ENCODE measurements around the gene GPANK1. TPM values are rescaled to one million over a fixed set of nuclear protein-coding genes. Genes with fewer than 3 reads are reported as not detected.

GPANK1 gene
- total and polyA plus RNA-seq, 2 donors (not counting 1 experiment from before 2014, with no cell fraction given) = 22.6 to 24.3 TPM

DNA sequence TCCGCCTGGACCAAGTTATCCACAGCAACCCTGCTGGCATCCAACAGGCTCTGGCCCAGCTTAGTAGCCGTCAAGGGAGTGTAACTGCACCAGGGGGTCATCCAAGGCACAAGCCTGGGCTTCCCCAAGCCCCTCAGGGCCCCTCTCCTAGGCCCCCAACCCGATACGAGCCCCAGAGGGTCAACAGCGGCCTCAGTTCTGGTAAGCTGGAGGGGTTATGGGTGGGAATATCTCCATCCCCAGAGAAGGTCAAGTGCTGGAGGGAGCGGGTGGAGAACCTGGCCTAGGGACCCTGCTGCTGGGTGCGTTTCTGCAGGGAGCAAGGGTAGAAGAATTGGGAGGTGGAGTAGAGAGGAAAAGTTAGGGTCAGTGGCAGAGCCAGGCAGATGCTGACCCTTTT is 31.4 kb downstream of the GPANK1 start:
- Histone ChIP-seq H3K4me1 (ENCODE audit: control insufficient read depth in 2 of 2, insufficient read depth in 2 of 2, low read length in 2 of 2) (no peaks in the 10 kb centered on the region), H3K9ac (ENCODE audit: low read length) (no peak overlapping the region), H2AFZ (ENCODE audit: insufficient read depth, low read depth, low read length, poor library complexity, severe bottlenecking) (no peak overlapping the region), H3K4me3 (ENCODE audit: control extremely low read depth in 1 of 5, extremely low read depth in 1 of 5, insufficient read depth in 1 of 5, low read depth in 2 of 5, low read length in 4 of 5) (no peak overlapping the region), H3K27me3 (replicated peaks in 1 of 4; ENCODE audit: control extremely low read depth in 1 of 4, control insufficient read depth in 3 of 4, insufficient read depth in 4 of 4, low read length in 3 of 4) (no peaks in the 10 kb centered on the region), H3K27ac (ENCODE audit: low read length in 2 of 2) (no peak overlapping the region), H3K79me2 (ENCODE audit: control insufficient read depth, insufficient read depth, low read length) (peaks cover 6% of the 10 kb centered on the region), H3K4me2 (replicated peaks; ENCODE audit: low read depth, low read length, poor library complexity, severe bottlenecking) (no peak overlapping the region), H3K36me3 (replicated peaks in 1 of 2; ENCODE audit: control extremely low read depth in 1 of 2, control insufficient read depth in 1 of 2, extremely low read depth in 1 of 2, insufficient read depth in 2 of 2, low read length in 1 of 2) (peaks cover 7 to 84% of the 10 kb centered on the region in 2 experiments), H3K9me3 (ENCODE audit: control extremely low read depth in 1 of 3, control insufficient read depth in 2 of 3, insufficient read depth in 1 of 3, low read length in 2 of 3) (no peaks in the 10 kb centered on the region), H4K20me1 (ENCODE audit: control insufficient read depth, insufficient read depth, low read length, poor library complexity, severe bottlenecking) (peaks cover 39% of the 10 kb centered on the region)
- Mint-ChIP-seq H3K4me3 (no peak overlapping the region), H3K4me1 (no peaks in the 10 kb centered on the region), H3K27me3 (no peaks in the 10 kb centered on the region), H3K9me3 (ENCODE audit: insufficient read depth) (no peaks in the 10 kb centered on the region), H3K27ac (no peak overlapping the region)
- DNase-seq (no peak), ATAC-seq (ENCODE audit: low read depth) (no peak)
- no peak for TF ChIP-seq EZH2 (IDR thresholded peaks at IDR 0.05; ENCODE audit: borderline replicate concordance, insufficient read depth, low read depth, low read length, poor library complexity, severe bottlenecking)
- TF ChIP-seq, protein P1, sequence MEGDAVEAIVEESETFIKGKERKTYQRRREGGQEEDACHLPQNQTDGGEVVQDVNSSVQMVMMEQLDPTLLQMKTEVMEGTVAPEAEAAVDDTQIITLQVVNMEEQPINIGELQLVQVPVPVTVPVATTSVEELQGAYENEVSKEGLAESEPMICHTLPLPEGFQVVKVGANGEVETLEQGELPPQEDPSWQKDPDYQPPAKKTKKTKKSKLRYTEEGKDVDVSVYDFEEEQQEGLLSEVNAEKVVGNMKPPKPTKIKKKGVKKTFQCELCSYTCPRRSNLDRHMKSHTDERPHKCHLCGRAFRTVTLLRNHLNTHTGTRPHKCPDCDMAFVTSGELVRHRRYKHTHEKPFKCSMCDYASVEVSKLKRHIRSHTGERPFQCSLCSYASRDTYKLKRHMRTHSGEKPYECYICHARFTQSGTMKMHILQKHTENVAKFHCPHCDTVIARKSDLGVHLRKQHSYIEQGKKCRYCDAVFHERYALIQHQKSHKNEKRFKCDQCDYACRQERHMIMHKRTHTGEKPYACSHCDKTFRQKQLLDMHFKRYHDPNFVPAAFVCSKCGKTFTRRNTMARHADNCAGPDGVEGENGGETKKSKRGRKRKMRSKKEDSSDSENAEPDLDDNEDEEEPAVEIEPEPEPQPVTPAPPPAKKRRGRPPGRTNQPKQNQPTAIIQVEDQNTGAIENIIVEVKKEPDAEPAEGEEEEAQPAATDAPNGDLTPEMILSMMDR (IDR thresholded peaks at IDR 0.05) = no peak
- intact Hi-C loops (cut with micrococcal nuclease) = no loop called here
- 100% methylated on average over 3 of the region's 7 CpGs for WGBS (ENCODE audit: insufficient coverage)
- CTCF ChIA-PET = interaction anchor here (1.4 kb wide), 1 partner anchor 82 kb away, joined by 4 read pairs; no protein-coding TSS in a partner anchor
- POLR2A ChIA-PET = interaction anchor here (2.0 kb wide), 1 partner anchor 19 kb away, joined by 6 read pairs; the partner anchor contains the start of gene BAG6

DNA sequence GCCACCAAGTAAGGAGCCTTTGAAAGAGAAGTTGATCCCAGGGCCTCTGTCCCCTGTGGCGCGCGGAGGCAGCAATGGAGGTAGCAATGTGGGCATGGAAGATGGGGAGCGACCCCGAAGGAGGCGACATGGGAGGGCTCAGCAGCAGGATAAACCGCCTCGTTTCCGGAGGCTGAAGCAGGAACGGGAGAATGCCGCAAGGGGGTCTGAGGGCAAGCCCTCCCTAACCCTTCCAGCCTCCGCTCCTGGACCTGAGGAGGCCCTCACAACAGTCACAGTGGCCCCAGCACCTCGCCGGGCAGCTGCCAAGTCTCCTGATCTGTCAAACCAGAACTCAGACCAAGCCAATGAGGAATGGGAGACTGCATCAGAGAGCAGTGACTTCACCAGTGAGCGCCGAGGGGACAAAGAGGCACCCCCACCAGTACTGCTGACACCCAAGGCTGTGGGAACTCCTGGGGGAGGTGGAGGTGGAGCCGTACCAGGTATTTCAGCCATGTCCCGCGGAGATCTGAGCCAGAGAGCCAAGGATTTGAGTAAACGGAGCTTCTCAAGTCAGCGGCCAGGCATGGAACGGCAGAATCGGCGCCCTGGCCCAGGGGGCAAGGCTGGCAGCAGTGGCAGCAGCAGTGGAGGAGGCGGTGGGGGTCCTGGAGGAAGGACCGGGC is 32.4 kb downstream of the GPANK1 start:
- intact Hi-C loops (cut with micrococcal nuclease) = no loop called here
- Histone ChIP-seq H3K4me2 (replicated peaks; ENCODE audit: low read depth, low read length, poor library complexity, severe bottlenecking) (no peak overlapping the region), H2AFZ (ENCODE audit: insufficient read depth, low read depth, low read length, poor library complexity, severe bottlenecking) (no peak overlapping the region), H3K9me3 (ENCODE audit: control extremely low read depth in 1 of 3, control insufficient read depth in 2 of 3, insufficient read depth in 1 of 3, low read length in 2 of 3) (no peaks in the 10 kb centered on the region), H3K79me2 (ENCODE audit: control insufficient read depth, insufficient read depth, low read length) (peaks cover 6% of the 10 kb centered on the region), H3K36me3 (replicated peaks in 1 of 2; ENCODE audit: control extremely low read depth in 1 of 2, control insufficient read depth in 1 of 2, extremely low read depth in 1 of 2, insufficient read depth in 2 of 2, low read length in 1 of 2) (peaks cover 3 to 91% of the 10 kb centered on the region in 2 experiments), H3K27me3 (replicated peaks in 1 of 4; ENCODE audit: control extremely low read depth in 1 of 4, control insufficient read depth in 3 of 4, insufficient read depth in 4 of 4, low read length in 3 of 4) (no peaks in the 10 kb centered on the region), H3K9ac (ENCODE audit: low read length) (no peak overlapping the region), H3K27ac (ENCODE audit: low read length in 2 of 2) (no peak overlapping the region), H3K4me3 (ENCODE audit: control extremely low read depth in 1 of 5, extremely low read depth in 1 of 5, insufficient read depth in 1 of 5, low read depth in 2 of 5, low read length in 4 of 5) (no peak overlapping the region), H4K20me1 (ENCODE audit: control insufficient read depth, insufficient read depth, low read length, poor library complexity, severe bottlenecking) (peaks cover 45% of the 10 kb centered on the region), H3K4me1 (ENCODE audit: control insufficient read depth in 2 of 2, insufficient read depth in 2 of 2, low read length in 2 of 2) (no peaks in the 10 kb centered on the region)
- ChIA-PET CTCF (interaction anchor here (0.9 kb wide), 1 partner anchor 8 kb away, joined by 3 read pairs; no protein-coding TSS in a partner anchor), POLR2A (no interaction called here)
- 97% methylated on average over 26 of the region's 26 CpGs for WGBS (ENCODE audit: insufficient coverage)
- no peak overlapping the region for H3K27ac Mint-ChIP-seq
- no peaks in the 10 kb centered on the region for H3K27me3 Mint-ChIP-seq
- no peak overlapping the region for H3K4me3 Mint-ChIP-seq
- H3K9me3 Mint-ChIP-seq (ENCODE audit: insufficient read depth) = no peaks in the 10 kb centered on the region
- H3K4me1 Mint-ChIP-seq = no peaks in the 10 kb centered on the region
- ATAC-seq (ENCODE audit: low read depth) (no peak), DNase-seq (no peak)
- TF ChIP-seq EZH2 (IDR thresholded peaks at IDR 0.05; ENCODE audit: borderline replicate concordance, insufficient read depth, low read depth, low read length, poor library complexity, severe bottlenecking) = no peak
- TF ChIP-seq, protein P1 (IDR thresholded peaks at IDR 0.05) = no peak

All from B cell (primary cell).